HEK293 (cell line): ENCODE results near the gene RSPO4.
A peak's percentile ranks its signal among the peaks of the same experiment; 100 is the strongest.
"Not testable (repeated sequence)": the region's sequence is repeated elsewhere in the genome, so short reads cannot be mapped to it uniquely, and the experiment has no call there.

Experiments
- CTCF ChIA-PET: fragments of 350-600 bp; formaldehyde crosslinking; extraction: SDS; loops from one replicate; lab custom pipeline; 2021; ENCODE audit warnings: antibody characterized with exemption; lab: Yijun Ruan, JAX
- POLR2A ChIA-PET: fragments of 300-600 bp; formaldehyde crosslinking; extraction: SDS; loops from one replicate; lab custom pipeline; 2020; ENCODE audit warnings: antibody characterized with exemption, inconsistent platforms; lab: Yijun Ruan, JAX
- H3K27ac ChIP-seq: fragments of 200-500 bp; sonication (Bioruptor generic); 2 replicates; pipeline ENCODE4 v1.5.1; 2014; ENCODE audit warnings: low read depth, low read length, control low read depth, inconsistent platforms; ENCODE audit errors: extremely low read depth
- H3K36me3 ChIP-seq, 2 experiments: fragments of 200-500 bp in 1 of 2; sonication (Bioruptor generic) in 1 of 2; 1 replicate in 1 of 2; 2 replicates in 1 of 2; pipeline ENCODE4 v1.5.1; 2014 to 2017; ENCODE audit warnings: inconsistent platforms in 2 of 2, low read length in 2 of 2; ENCODE audit not compliant: control insufficient read depth in 2 of 2, insufficient read depth in 1 of 2
- H3K4me1 ChIP-seq: fragments of 200-500 bp; sonication (Bioruptor generic); 2 replicates; pipeline ENCODE4 v1.5.1; 2014; ENCODE audit warnings: mild to moderate bottlenecking, low read length, inconsistent platforms; ENCODE audit not compliant: control insufficient read depth, insufficient read depth
- H3K4me3 ChIP-seq: 2 replicates; pipeline ENCODE4 v1.5.1; 2011; ENCODE audit warnings: low read depth, mild to moderate bottlenecking, control low read depth, low read length, moderate library complexity
- H3K9me3 ChIP-seq: fragments of 200-500 bp; sonication (Bioruptor generic); 2 replicates; pipeline ENCODE4 v1.5.1; 2014; ENCODE audit warnings: low read depth, low read length, inconsistent platforms; ENCODE audit not compliant: control insufficient read depth, insufficient read depth
- ATF2 ChIP-seq: fragments of 450-650 bp; formaldehyde crosslinking; IDR thresholded peaks from 2 replicates; pipeline ENCODE4 v1.5.1; 2016; ENCODE audit warnings: missing biosample characterization, missing genetic modification characterization, low read depth
- BCL11A ChIP-seq: fragments of 450-650 bp; formaldehyde crosslinking; IDR thresholded peaks from 2 replicates; pipeline ENCODE4 v1.5.1; 2016; ENCODE audit warnings: low read depth, missing biosample characterization, missing genetic modification characterization
- IKZF3 ChIP-seq: fragments of 450-650 bp; IDR thresholded peaks from 2 replicates; pipeline ENCODE4 v1.5.0; 2018; ENCODE audit warnings: missing biosample characterization, mild to moderate bottlenecking, missing genetic modification characterization, moderate library complexity
- KLF7 ChIP-seq: fragments of 450-650 bp; formaldehyde crosslinking; IDR thresholded peaks from 2 replicates; pipeline ENCODE4 v1.5.1; 2016; ENCODE audit warnings: missing biosample characterization, missing genetic modification characterization, borderline replicate concordance
- PBX3 ChIP-seq: sonication (generic); formaldehyde crosslinking; IDR thresholded peaks from 2 replicates; pipeline ENCODE4 v1.8.1; 2022; ENCODE audit warnings: mild to moderate bottlenecking, moderate library complexity, missing genetic modification reagents
- ZBTB10 ChIP-seq: fragments of 450-650 bp; formaldehyde crosslinking; IDR thresholded peaks from 2 replicates; pipeline ENCODE4 v1.5.1; 2016; ENCODE audit warnings: missing biosample characterization, missing genetic modification characterization
- ZBTB20 ChIP-seq: fragments of 450-650 bp; formaldehyde crosslinking; IDR thresholded peaks from 2 replicates; pipeline ENCODE4 v1.5.1; 2016; ENCODE audit warnings: missing biosample characterization, missing genetic modification characterization
- ZFP37 ChIP-seq: fragments of 450-650 bp; formaldehyde crosslinking; IDR thresholded peaks from 2 replicates; pipeline ENCODE4 v1.5.1; 2016; ENCODE audit warnings: missing biosample characterization, missing genetic modification characterization
- ZNF133 ChIP-seq: fragments of 450-650 bp; formaldehyde crosslinking; IDR thresholded peaks from 2 replicates; pipeline ENCODE4 v1.5.1; 2016; ENCODE audit warnings: missing biosample characterization, missing genetic modification characterization
- ZNF138 ChIP-seq: fragments of 450-650 bp; formaldehyde crosslinking; IDR thresholded peaks from 2 replicates; pipeline ENCODE4 v1.5.1; 2016; ENCODE audit warnings: missing biosample characterization, missing genetic modification characterization, borderline replicate concordance
- ZNF146 ChIP-seq: fragments of 450-650 bp; formaldehyde crosslinking; IDR thresholded peaks from 2 replicates; pipeline ENCODE4 v1.5.1; 2016; ENCODE audit warnings: missing biosample characterization, missing genetic modification characterization
- ZNF157 ChIP-seq: fragments of 450-650 bp; formaldehyde crosslinking; IDR thresholded peaks from 2 replicates; pipeline ENCODE4 v1.5.1; 2016; ENCODE audit warnings: missing biosample characterization, missing genetic modification characterization
- ZNF26 ChIP-seq: fragments of 450-650 bp; formaldehyde crosslinking; IDR thresholded peaks from 2 replicates; pipeline ENCODE4 v1.5.1; 2016; ENCODE audit warnings: missing biosample characterization, missing genetic modification characterization
- ZNF366 ChIP-seq: fragments of 450-650 bp; formaldehyde crosslinking; conservative IDR thresholded peaks from 2 replicates; pipeline ENCODE4 v1.5.1; 2016; ENCODE audit warnings: missing biosample characterization, missing genetic modification characterization
- ZNF521 ChIP-seq: fragments of 450-650 bp; formaldehyde crosslinking; IDR thresholded peaks from 2 replicates; pipeline ENCODE4 v1.5.1; 2017; ENCODE audit warnings: missing biosample characterization, mild to moderate bottlenecking, missing genetic modification characterization
- ZNF555 ChIP-seq: fragments of 450-650 bp; formaldehyde crosslinking; conservative IDR thresholded peaks from 2 replicates; pipeline ENCODE4 v1.5.1; 2017; ENCODE audit warnings: missing biosample characterization, mild to moderate bottlenecking, missing genetic modification characterization, inconsistent platforms
- ZNF777 ChIP-seq: fragments of 450-650 bp; formaldehyde crosslinking; IDR thresholded peaks from 2 replicates; pipeline ENCODE4 v1.5.1; 2017; ENCODE audit warnings: missing biosample characterization, missing genetic modification characterization, borderline replicate concordance
- ZSCAN18 ChIP-seq: fragments of 450-650 bp; formaldehyde crosslinking; IDR thresholded peaks from 2 replicates; pipeline ENCODE4 v1.5.1; 2016; ENCODE audit warnings: missing biosample characterization, missing genetic modification characterization

The RSPO4 gene

GRCh38 chr20:1029980-1030379, 27.9 kb upstream of the RSPO4 start:
- Histone ChIP-seq H3K36me3 (no peaks in the 10 kb centered on the region), H3K27ac (no peak overlapping the region), H3K4me1 (no peaks in the 10 kb centered on the region), H3K9me3 (no peaks in the 10 kb centered on the region), H3K4me3 (no peak overlapping the region)
- ChIA-PET CTCF (interaction anchor here (0.8 to 1.0 kb wide), 2 partner anchors 9 to 15 kb away, joined by 3 read pairs; no protein-coding TSS in a partner anchor), POLR2A (no interaction called here)
- TF ChIP-seq ZFP37 (tag by site-specific recombination) (no peak), ZNF366 (tag by site-specific recombination) (no peak), ZNF521 (tag by site-specific recombination) (no peak), ZNF138 (tag by site-specific recombination) (no peak), ZBTB10 (tag by site-specific recombination) (no peak), BCL11A (tag by site-specific recombination) (no peak), ZNF26 (tag by site-specific recombination) (no peak), IKZF3 (tag by site-specific recombination) (no peak), ZNF157 (no peak), KLF7 (tag by site-specific recombination) (no peak), ZBTB20 (tag by site-specific recombination) (no peak), ATF2 (tag by site-specific recombination) (no peak), ZNF777 (no peak), ZNF133 (tag by site-specific recombination) (no peak), ZNF555 (tag by site-specific recombination) (no peak), PBX3 (CRISPR knock-in tag) (no peak), ZSCAN18 (tag by site-specific recombination) (no peak)

GRCh38 chr20:1026214-1026613, 24.1 kb upstream of the RSPO4 start:
- POLR2A ChIA-PET, H3K36me3 ChIP-seq, H3K9me3 ChIP-seq, H3K27ac ChIP-seq, CTCF ChIA-PET, H3K4me3 ChIP-seq, H3K4me1 ChIP-seq: not testable (repeated sequence)
- peak; percentile 86 for TF ChIP-seq ZNF146 (tag by site-specific recombination)
